Transverse colon (tissue), 4 donors: ENCODE measurements around the gene AFG1L. TPM values are rescaled to one million over a fixed set of nuclear protein-coding genes. Genes with fewer than 3 reads are reported as not detected.

Source experiments
- DNase-seq: peaks from one replicate; pipeline ENCODE4 v3.0.0-alpha.2; 2019
- H3K27ac ChIP-seq, 4 donors: fragments of 200-600 bp; sonication (generic); 2 replicates each; pipeline ENCODE4 v1.5.1; 2016 to 2018; ENCODE audit warnings: inconsistent platforms in 4 of 4
- H3K27me3 ChIP-seq: fragments of 200-600 bp; sonication (generic); 2 replicates; pipeline ENCODE4 v1.5.1; 2017; ENCODE audit warnings: inconsistent platforms
- H3K36me3 ChIP-seq, 4 donors: fragments of 200-600 bp; sonication (generic); 2 replicates each; pipeline ENCODE4 v1.5.1; 2017 to 2019; ENCODE audit warnings: inconsistent platforms in 4 of 4
- H3K4me1 ChIP-seq, 4 donors: fragments of 200-600 bp; sonication (generic); 2 replicates each; pipeline ENCODE4 v1.5.1; 2017 to 2020; ENCODE audit warnings: inconsistent platforms in 4 of 4
- H3K4me3 ChIP-seq, 4 donors: fragments of 200-600 bp; sonication (generic); 1 replicate in 1 of 4; 2 replicates in 3 of 4; pipeline versions ENCODE4 v1.5.1 to v1.6.1; 2017 to 2019; ENCODE audit warnings: inconsistent platforms in 4 of 4
- H3K9me3 ChIP-seq, 2 donors: fragments of 200-600 bp; sonication (generic); 2 replicates each; pipeline ENCODE4 v1.5.1; 2017 to 2019; ENCODE audit warnings: inconsistent platforms in 2 of 2
- EP300 ChIP-seq: sonication (generic); formaldehyde crosslinking; IDR thresholded peaks from one replicate; pipeline ENCODE4 v1.6.1; 2017; ENCODE audit warnings: antibody characterized with exemption, low read depth
- POLR2A ChIP-seq: fragments of 450-650 bp; IDR thresholded peaks from one replicate; pipeline ENCODE4 v1.6.1; 2016; ENCODE audit warnings: antibody characterized with exemption, mild to moderate bottlenecking, moderate library complexity
- POLR2AphosphoS5 ChIP-seq, 3 donors: sonication (generic); formaldehyde crosslinking; IDR thresholded peaks; one replicate each; pipeline ENCODE4 v1.6.1; 2016; ENCODE audit warnings: antibody characterized with exemption in 3 of 3
- WGBS, 2 donors: methylation state at CpG; one replicate each; pipeline ENCODE4 v1.1.5; 2018; ENCODE audit warnings: low coverage in 1 of 2; 5-methylcytosine and 5-hydroxymethylcytosine counted together
- in situ Hi-C, 4 donors: fragments of 200-750 bp; cut with MboI; loops; one replicate each; pipeline versions ENCODE4 v1.15.0 to v1.15.1; 2017; ENCODE audit warnings: low sequenced_read_pairs in 3 of 4, low pct_ligation_motif_present in 1 of 4, low pct_unique_long_range_greater_than_20kb in 1 of 4
- intact Hi-C: fragments of 100-400 bp; cut with DNase I; formaldehyde crosslinking; loops from one replicate; pipeline ENCODE4 v1.15.1; 2023; ENCODE audit warnings: low total_unique reads
- total RNA-seq, 4 donors: library from RNA; depleted of rRNA; stranded (reverse); fragments of >200 nt; gene quantifications; one replicate each; pipeline ENCODE4 v1.1.0, GENCODE V29; 2016
- TF ChIP-seq, protein P1 (sequence below), 5 experiments: fragments of 200-600 bp in 3 of 5; fragments of 450-650 bp in 2 of 5; sonication (generic) in 3 of 5; IDR thresholded peaks; 1 replicate in 2 of 5; 2 replicates in 3 of 5; pipeline ENCODE4 v1.5.1; 2016 to 2017; ENCODE audit warnings: antibody characterized with exemption in 5 of 5, inconsistent platforms in 3 of 5, mild to moderate bottlenecking in 2 of 5, moderate library complexity in 1 of 5

AFG1L gene
- total RNA-seq, 4 donors from 2014 or later, result 2.2 to 22.5 (median 5.5) TPM

DNA sequence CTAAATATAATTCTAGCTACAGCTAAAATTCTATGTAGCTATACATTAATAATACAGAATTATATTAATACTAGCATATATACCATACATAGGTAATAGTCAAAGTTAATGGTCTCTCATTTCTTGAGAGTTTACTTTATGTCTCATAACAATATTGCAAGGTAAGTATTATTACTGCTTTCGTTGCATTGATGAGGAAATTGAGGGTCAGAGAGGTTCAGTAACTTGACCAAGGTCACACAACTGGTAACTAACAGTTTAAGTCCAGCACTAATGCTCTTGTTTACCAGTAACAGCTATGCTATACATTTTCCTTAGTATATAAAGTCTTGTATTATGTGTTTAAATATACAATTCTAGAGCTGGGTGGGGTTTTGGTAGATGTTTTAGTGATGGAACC lies 67.6 kb downstream of the AFG1L start:
- peaks cover 0 to 8% (median 0%) of the 10 kb centered on the region in 4 donors for H3K36me3 ChIP-seq
- H3K4me1 ChIP-seq, result no peaks in the 10 kb centered on the region
- no peaks in the 10 kb centered on the region for H3K9me3 ChIP-seq
- no peaks in the 10 kb centered on the region for H3K27me3 ChIP-seq
- 67 to 76% methylated on average over 1 of the region's 1 CpG for WGBS, 2 donors
- intact Hi-C loops, result no loop called here
- no peak overlapping the region for H3K4me3 ChIP-seq
- in situ Hi-C loops, result no loop called here
- H3K27ac ChIP-seq, result no peak overlapping the region
- no peak for DNase-seq
- TF ChIP-seq POLR2AphosphoS5 (IDR thresholded peaks at IDR 0.05), result no peak
- TF ChIP-seq EP300, result no peak
- TF ChIP-seq, protein P1, sequence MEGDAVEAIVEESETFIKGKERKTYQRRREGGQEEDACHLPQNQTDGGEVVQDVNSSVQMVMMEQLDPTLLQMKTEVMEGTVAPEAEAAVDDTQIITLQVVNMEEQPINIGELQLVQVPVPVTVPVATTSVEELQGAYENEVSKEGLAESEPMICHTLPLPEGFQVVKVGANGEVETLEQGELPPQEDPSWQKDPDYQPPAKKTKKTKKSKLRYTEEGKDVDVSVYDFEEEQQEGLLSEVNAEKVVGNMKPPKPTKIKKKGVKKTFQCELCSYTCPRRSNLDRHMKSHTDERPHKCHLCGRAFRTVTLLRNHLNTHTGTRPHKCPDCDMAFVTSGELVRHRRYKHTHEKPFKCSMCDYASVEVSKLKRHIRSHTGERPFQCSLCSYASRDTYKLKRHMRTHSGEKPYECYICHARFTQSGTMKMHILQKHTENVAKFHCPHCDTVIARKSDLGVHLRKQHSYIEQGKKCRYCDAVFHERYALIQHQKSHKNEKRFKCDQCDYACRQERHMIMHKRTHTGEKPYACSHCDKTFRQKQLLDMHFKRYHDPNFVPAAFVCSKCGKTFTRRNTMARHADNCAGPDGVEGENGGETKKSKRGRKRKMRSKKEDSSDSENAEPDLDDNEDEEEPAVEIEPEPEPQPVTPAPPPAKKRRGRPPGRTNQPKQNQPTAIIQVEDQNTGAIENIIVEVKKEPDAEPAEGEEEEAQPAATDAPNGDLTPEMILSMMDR (IDR thresholded peaks at IDR 0.05), result no peak
- TF ChIP-seq POLR2A, result no peak

DNA sequence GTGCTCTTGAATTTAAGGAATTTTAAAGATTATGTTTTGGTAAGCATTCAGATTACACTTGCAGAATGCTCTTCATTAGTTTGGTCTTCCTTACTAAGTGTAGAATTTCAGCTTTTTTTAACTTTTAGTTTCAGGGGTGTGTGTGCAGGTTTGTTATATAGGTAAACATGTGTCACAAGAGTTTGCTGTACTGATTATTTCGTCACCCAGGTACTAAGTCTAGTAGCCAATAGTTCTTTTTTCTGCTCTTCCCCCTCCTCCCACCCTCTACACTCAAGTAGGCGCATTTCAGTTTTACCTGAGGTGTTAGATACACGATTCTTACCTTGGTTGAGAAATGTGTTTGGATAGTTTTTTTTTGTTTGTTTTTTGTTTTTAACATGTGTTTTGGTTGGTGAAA lies 68.3 kb downstream of the AFG1L start:
- no peaks in the 10 kb centered on the region for H3K4me1 ChIP-seq
- no peak for DNase-seq
- peaks cover 0 to 5% (median 0%) of the 10 kb centered on the region in 4 donors for H3K36me3 ChIP-seq
- in situ Hi-C loops (no loop called here), intact Hi-C loops (no loop called here)
- H3K9me3 ChIP-seq, result no peaks in the 10 kb centered on the region
- 85 to 96% methylated on average over 3 of the region's 3 CpGs for WGBS, 2 donors
- H3K4me3 ChIP-seq, result no peak overlapping the region
- H3K27ac ChIP-seq, result no peak overlapping the region
- no peaks in the 10 kb centered on the region for H3K27me3 ChIP-seq
- TF ChIP-seq POLR2A, result no peak
- no peak for TF ChIP-seq EP300
- TF ChIP-seq POLR2AphosphoS5 (IDR thresholded peaks at IDR 0.05), result no peak
- TF ChIP-seq, protein P1 (IDR thresholded peaks at IDR 0.05), result no peak

DNA sequence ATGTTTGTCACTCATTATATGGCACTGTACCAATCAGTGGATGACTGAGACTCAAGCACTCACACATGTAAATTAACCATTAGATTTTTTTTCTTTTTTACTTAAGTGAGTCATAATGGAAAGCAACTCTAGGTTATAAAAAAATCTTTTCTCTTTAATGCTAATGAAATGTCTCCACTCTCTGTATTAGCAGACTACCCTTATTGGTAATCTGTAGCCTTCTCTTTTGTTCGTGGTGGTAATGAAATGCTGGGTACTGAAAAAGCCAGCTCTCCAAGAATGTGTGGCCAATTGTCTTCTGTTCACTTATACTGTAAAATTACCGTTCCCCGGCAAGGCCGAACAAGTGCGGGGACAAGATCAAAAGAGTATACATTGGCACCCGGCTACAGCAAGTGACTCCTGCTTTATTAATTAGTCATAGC lies 69.0 kb downstream of the AFG1L start:
- no peaks in the 10 kb centered on the region for H3K27me3 ChIP-seq
- in situ Hi-C loops, result no loop called here
- 82 to 88% methylated on average over 5 to 6 of the region's 6 CpGs for WGBS, 2 donors
- H3K4me3 ChIP-seq, result no peak overlapping the region
- no peaks in the 10 kb centered on the region for H3K4me1 ChIP-seq
- no peaks in the 10 kb centered on the region for H3K9me3 ChIP-seq
- intact Hi-C loops, result no loop called here
- no peak overlapping the region for H3K27ac ChIP-seq
- no peaks in the 10 kb centered on the region for H3K36me3 ChIP-seq
- DNase-seq, result no peak
- no peak for TF ChIP-seq POLR2AphosphoS5 (IDR thresholded peaks at IDR 0.05)
- TF ChIP-seq, protein P1 (IDR thresholded peaks at IDR 0.05), result no peak
- TF ChIP-seq EP300, result no peak
- TF ChIP-seq POLR2A, result no peak

DNA sequence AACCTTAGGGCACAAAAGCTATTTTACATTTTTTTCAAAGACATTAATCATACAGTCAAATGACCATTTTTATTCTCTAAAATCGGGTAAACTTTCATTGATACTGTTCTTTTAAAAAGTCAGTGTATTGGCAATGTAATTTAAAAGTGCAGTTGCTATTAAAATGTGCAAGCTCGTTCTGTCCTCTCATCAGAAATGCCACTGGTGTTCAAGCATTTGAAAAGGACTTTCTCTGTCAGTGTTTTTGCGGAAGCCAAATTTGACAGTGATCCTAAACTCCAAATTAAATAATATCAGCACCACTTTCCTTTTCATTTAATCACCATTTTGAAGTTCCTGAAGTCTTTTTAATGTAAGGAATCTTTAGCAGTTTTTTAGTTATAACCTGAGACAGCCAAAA lies 69.6 kb downstream of the AFG1L start:
- intact Hi-C loops, result no loop called here
- TF ChIP-seq POLR2A, result no peak
- TF ChIP-seq, protein P1 (IDR thresholded peaks at IDR 0.05), result no peak
- H3K36me3 ChIP-seq, result no peaks in the 10 kb centered on the region
- in situ Hi-C loops, result no loop called here
- H3K27me3 ChIP-seq, result no peaks in the 10 kb centered on the region
- H3K27ac ChIP-seq, result no peak overlapping the region
- WGBS, 2 donors, result 78 to 88% methylated on average over 3 of the region's 3 CpGs
- H3K4me3 ChIP-seq, result no peak overlapping the region
- no peaks in the 10 kb centered on the region for H3K4me1 ChIP-seq
- no peak for DNase-seq
- no peaks in the 10 kb centered on the region for H3K9me3 ChIP-seq
